Loucy (cell line): ENCODE results near the gene AARS2.

Experiments
- H2AFZ ChIP-seq: fragments of 200-600 bp; sonication (generic); 2 replicates; pipeline ENCODE4 v1.6.0; 2016; ENCODE audit warnings: antibody characterized with exemption, mild to moderate bottlenecking, low read length, moderate library complexity
- H3F3A ChIP-seq: fragments of 200-600 bp; 2 replicates; pipeline ENCODE4 v1.6.0; 2016; ENCODE audit warnings: antibody characterized with exemption, low read depth, mild to moderate bottlenecking
- H3K27me3 ChIP-seq: fragments of 200-600 bp; sonication (generic); 2 replicates; pipeline ENCODE4 v1.6.1; 2014; ENCODE audit warnings: low read length, mild to moderate bottlenecking; ENCODE audit not compliant: insufficient read depth, poor library complexity, severe bottlenecking
- H3K36me3 ChIP-seq: fragments of 200-600 bp; sonication (generic); 2 replicates; pipeline ENCODE4 v1.6.1; 2016; ENCODE audit warnings: low read length; ENCODE audit not compliant: insufficient read depth
- H3K4me1 ChIP-seq: fragments of 200-600 bp; sonication (generic); 2 replicates; pipeline ENCODE4 v1.5.1; 2014; ENCODE audit warnings: low read length, mild to moderate bottlenecking; ENCODE audit not compliant: insufficient read depth, poor library complexity, severe bottlenecking
- H3K4me2 ChIP-seq: fragments of 200-600 bp; sonication (generic); 2 replicates; pipeline ENCODE4 v1.6.0; 2014; ENCODE audit warnings: antibody characterized with exemption, low read length, low read depth, mild to moderate bottlenecking; ENCODE audit not compliant: poor library complexity, severe bottlenecking
- H3K4me3 ChIP-seq: fragments of 200-600 bp; sonication (generic); 2 replicates; pipeline ENCODE4 v1.5.1; 2014; ENCODE audit warnings: low read length, mild to moderate bottlenecking, mixed read lengths; ENCODE audit not compliant: poor library complexity, severe bottlenecking
- H3K79me2 ChIP-seq: fragments of 200-600 bp; sonication (generic); 2 replicates; pipeline ENCODE4 v1.6.1; 2014; ENCODE audit warnings: low read length; ENCODE audit not compliant: insufficient read depth
- H3K9ac ChIP-seq: fragments of 200-600 bp; sonication (generic); 2 replicates; pipeline ENCODE4 v1.6.0; 2014; ENCODE audit warnings: mild to moderate bottlenecking, low read depth, low read length, moderate library complexity; ENCODE audit not compliant: poor library complexity, severe bottlenecking
- H3K9me2 ChIP-seq: fragments of 200-600 bp; sonication (generic); replicated peaks from 2 replicates; pipeline ENCODE4 v1.6.1; 2016; ENCODE audit warnings: low read depth, low read length, mixed read lengths
- H3K9me3 ChIP-seq: fragments of 200-600 bp; sonication (generic); 2 replicates; pipeline ENCODE4 v1.6.1; 2014; ENCODE audit warnings: mild to moderate bottlenecking, antibody characterized with exemption, low read length, low read depth; ENCODE audit not compliant: insufficient read depth
- H4K20me1 ChIP-seq: fragments of 200-600 bp; sonication (generic); 2 replicates; pipeline ENCODE4 v1.6.0; 2014; ENCODE audit warnings: antibody characterized with exemption, low read length, mild to moderate bottlenecking; ENCODE audit not compliant: insufficient read depth, poor library complexity, severe bottlenecking
- EZH2phosphoT487 ChIP-seq: fragments of 200-600 bp; IDR thresholded peaks from 2 replicates; pipeline ENCODE4 v1.6.1; 2018; ENCODE audit warnings: antibody characterized with exemption, mild to moderate bottlenecking, moderate library complexity, borderline replicate concordance
- TF ChIP-seq, protein P1 (sequence below): fragments of 200-600 bp; sonication (generic); conservative IDR thresholded peaks from 2 replicates; pipeline ENCODE4 v1.5.1; 2014; ENCODE audit warnings: mild to moderate bottlenecking, antibody characterized with exemption, low read length

AARS2 gene

DNA sequence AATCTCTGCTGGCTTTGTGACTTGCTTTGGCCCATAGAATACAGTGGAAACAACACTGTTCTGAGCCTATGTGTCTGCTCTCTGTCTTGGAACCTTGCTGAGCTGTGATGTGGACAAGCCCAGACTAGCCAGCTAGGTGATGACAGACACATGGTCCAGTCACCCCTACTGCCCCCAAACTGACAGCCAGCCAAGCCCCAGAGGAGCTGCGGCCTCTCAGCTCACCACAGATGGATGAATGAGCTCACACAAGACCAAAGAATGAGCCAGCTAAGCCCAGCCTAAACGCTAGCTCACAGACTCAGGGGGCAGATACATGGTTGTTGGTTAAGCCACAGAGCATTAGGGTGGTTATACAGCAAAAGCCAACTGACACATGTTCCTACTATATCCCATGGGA lies 4.1 kb downstream of the AARS2 start:
- peaks cover 13% of the 10 kb centered on the region for H3K4me1 ChIP-seq
- H3F3A ChIP-seq, result no peaks in the 10 kb centered on the region
- no peak overlapping the region for H3K9ac ChIP-seq
- no peaks in the 10 kb centered on the region for H4K20me1 ChIP-seq
- H3K4me2 ChIP-seq, result no peak overlapping the region
- H3K9me2 ChIP-seq, result no peaks in the 10 kb centered on the region
- H3K36me3 ChIP-seq, result peaks cover 38% of the 10 kb centered on the region; the same call in 1 of the 2 replicates
- no peaks in the 10 kb centered on the region for H3K27me3 ChIP-seq
- H3K9me3 ChIP-seq, result no peaks in the 10 kb centered on the region
- no peak overlapping the region for H2AFZ ChIP-seq
- no peak for TF ChIP-seq EZH2phosphoT487
- TF ChIP-seq, protein P1, sequence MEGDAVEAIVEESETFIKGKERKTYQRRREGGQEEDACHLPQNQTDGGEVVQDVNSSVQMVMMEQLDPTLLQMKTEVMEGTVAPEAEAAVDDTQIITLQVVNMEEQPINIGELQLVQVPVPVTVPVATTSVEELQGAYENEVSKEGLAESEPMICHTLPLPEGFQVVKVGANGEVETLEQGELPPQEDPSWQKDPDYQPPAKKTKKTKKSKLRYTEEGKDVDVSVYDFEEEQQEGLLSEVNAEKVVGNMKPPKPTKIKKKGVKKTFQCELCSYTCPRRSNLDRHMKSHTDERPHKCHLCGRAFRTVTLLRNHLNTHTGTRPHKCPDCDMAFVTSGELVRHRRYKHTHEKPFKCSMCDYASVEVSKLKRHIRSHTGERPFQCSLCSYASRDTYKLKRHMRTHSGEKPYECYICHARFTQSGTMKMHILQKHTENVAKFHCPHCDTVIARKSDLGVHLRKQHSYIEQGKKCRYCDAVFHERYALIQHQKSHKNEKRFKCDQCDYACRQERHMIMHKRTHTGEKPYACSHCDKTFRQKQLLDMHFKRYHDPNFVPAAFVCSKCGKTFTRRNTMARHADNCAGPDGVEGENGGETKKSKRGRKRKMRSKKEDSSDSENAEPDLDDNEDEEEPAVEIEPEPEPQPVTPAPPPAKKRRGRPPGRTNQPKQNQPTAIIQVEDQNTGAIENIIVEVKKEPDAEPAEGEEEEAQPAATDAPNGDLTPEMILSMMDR, result no peak
- H3K79me2 ChIP-seq, result peaks cover 22% of the 10 kb centered on the region
- H3K4me3 ChIP-seq, result no peak overlapping the region

DNA sequence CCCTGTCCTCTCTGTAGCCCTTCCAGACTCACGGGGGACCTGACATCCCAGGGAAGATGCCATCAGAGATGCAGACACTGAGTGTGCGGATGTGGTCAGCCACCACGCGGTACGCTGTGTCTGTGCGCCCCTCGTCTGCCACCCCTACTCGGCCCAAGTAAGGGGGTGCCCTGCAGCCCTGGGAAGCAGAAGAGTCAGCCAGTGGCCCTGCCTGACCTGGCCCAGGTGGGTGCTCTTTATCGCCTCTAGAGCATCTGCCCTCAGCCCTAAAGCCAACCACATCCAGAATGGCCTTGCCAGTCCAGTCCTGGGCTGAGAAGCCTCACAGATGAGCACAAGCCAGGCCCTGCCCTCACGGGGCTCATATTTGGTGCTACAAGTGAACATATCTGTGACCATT lies 5.9 kb downstream of the AARS2 start:
- H3F3A ChIP-seq, result no peaks in the 10 kb centered on the region
- H3K9me2 ChIP-seq, result no peaks in the 10 kb centered on the region
- H3K4me1 ChIP-seq, result peaks cover 11% of the 10 kb centered on the region
- no peaks in the 10 kb centered on the region for H3K27me3 ChIP-seq
- H3K4me2 ChIP-seq, result no peak overlapping the region
- H3K4me3 ChIP-seq, result no peak overlapping the region
- TF ChIP-seq, protein P1, result no peak
- TF ChIP-seq EZH2phosphoT487, result no peak
- peaks cover 14% of the 10 kb centered on the region for H3K79me2 ChIP-seq
- no peaks in the 10 kb centered on the region for H3K9me3 ChIP-seq
- no peak overlapping the region for H3K9ac ChIP-seq
- no peak overlapping the region for H2AFZ ChIP-seq
- peaks cover 56% of the 10 kb centered on the region; the same call in 1 of the 2 replicates for H3K36me3 ChIP-seq
- H4K20me1 ChIP-seq, result no peaks in the 10 kb centered on the region

DNA sequence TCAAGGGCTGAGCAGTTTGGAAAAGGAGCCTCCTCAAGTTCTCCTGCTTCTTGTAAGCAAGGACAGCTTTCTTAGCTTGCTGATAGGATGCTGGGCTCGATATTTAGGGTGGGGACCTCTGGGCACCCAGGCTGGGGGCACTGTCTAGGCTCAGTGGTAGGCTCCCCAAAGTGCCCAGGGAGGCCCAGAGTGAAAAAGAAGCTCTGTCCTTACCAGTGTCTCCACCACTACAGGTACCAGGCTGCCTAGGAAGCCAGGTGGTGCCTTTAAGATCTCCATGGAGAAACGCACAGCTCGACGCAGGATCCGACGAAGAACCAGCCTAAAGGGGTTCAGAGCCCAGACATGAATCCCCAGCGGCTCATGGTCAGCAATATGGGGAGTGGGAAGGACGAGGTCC lies 6.4 kb downstream of the AARS2 start:
- Histone ChIP-seq H3K36me3 (peaks cover 61% of the 10 kb centered on the region; the same call in 1 of the 2 replicates), H3K4me2 (no peak overlapping the region), H3F3A (no peaks in the 10 kb centered on the region), H3K4me1 (peaks cover 6% of the 10 kb centered on the region), H3K9ac (no peak overlapping the region), H3K4me3 (no peak overlapping the region), H3K79me2 (peaks cover 9% of the 10 kb centered on the region; the same call in 1 of the 2 replicates), H2AFZ (no peak overlapping the region), H3K9me3 (no peaks in the 10 kb centered on the region), H3K27me3 (no peaks in the 10 kb centered on the region), H4K20me1 (no peaks in the 10 kb centered on the region), H3K9me2 (no peaks in the 10 kb centered on the region)
- TF ChIP-seq EZH2phosphoT487, result no peak
- TF ChIP-seq, protein P1, result no peak
